Liver (tissue), 3 donors: ENCODE measurements around the gene PRAMEF12.

Experiments
- ATF3 ChIP-seq: IDR thresholded peaks from 2 replicates; pipeline ENCODE4 v1.6.1; 2016; ENCODE audit warnings: antibody characterized with exemption
- CTCF ChIP-seq: fragments of 150-350 bp; IDR thresholded peaks from 2 replicates; pipeline ENCODE4 v1.5.1; 2017; ENCODE audit warnings: improper control_type of control experiment, low read depth, low read length; ENCODE audit not compliant: missing input control
- FOXA1 ChIP-seq: IDR thresholded peaks from 2 replicates; pipeline ENCODE4 v1.6.1; 2016; ENCODE audit warnings: antibody characterized with exemption
- GABPA ChIP-seq, 2 donors: IDR thresholded peaks in 1 of 2; conservative IDR thresholded peaks in 1 of 2; 2 replicates each; pipeline ENCODE4 v1.6.1; 2016; ENCODE audit warnings: antibody characterized with exemption in 2 of 2, mild to moderate bottlenecking in 1 of 2, moderate library complexity in 1 of 2
- HNF4A ChIP-seq, 2 donors: conservative IDR thresholded peaks; 2 replicates each; pipeline ENCODE4 v1.6.1; 2016; ENCODE audit warnings: antibody characterized with exemption in 2 of 2, mild to moderate bottlenecking in 2 of 2
- HNF4G ChIP-seq: IDR thresholded peaks from 2 replicates; pipeline ENCODE4 v1.6.1; 2016; ENCODE audit warnings: antibody characterized with exemption
- JUND ChIP-seq, 2 donors: IDR thresholded peaks; 2 replicates each; pipeline ENCODE4 v1.6.1; 2016; ENCODE audit warnings: antibody characterized with exemption in 2 of 2
- MAX ChIP-seq: IDR thresholded peaks from 2 replicates; pipeline ENCODE4 v1.6.1; 2016; ENCODE audit warnings: antibody characterized with exemption
- REST ChIP-seq: IDR thresholded peaks from 2 replicates; pipeline ENCODE4 v1.6.1; 2016; ENCODE audit warnings: antibody characterized with exemption, mild to moderate bottlenecking
- SP1 ChIP-seq: IDR thresholded peaks from 2 replicates; pipeline ENCODE4 v1.6.1; 2018; ENCODE audit warnings: antibody characterized with exemption, mild to moderate bottlenecking
- TAF1 ChIP-seq: conservative IDR thresholded peaks from 2 replicates; pipeline ENCODE4 v1.6.1; 2016; ENCODE audit warnings: antibody characterized with exemption, mild to moderate bottlenecking
- YY1 ChIP-seq: IDR thresholded peaks from 2 replicates; pipeline ENCODE4 v1.6.1; 2016; ENCODE audit warnings: antibody characterized with exemption, mild to moderate bottlenecking
- donor health status: healthy.
- donor health status: healthy.

GRCh38 chr1:12748778-12749355 lies 24.7 kb upstream of the PRAMEF12 start:
- no peak for TF ChIP-seq CTCF
- no peak for TF ChIP-seq MAX
- TF ChIP-seq REST = no peak
- TF ChIP-seq HNF4A (conservative IDR thresholded peaks at IDR 0.05) = no peak
- TF ChIP-seq GABPA (IDR thresholded peaks at IDR 0.05 in 1 of 2, conservative IDR thresholded peaks at IDR 0.05 in 1 of 2) = no peak
- no peak for TF ChIP-seq ATF3
- no peak for TF ChIP-seq SP1
- TF ChIP-seq JUND (IDR thresholded peaks at IDR 0.05) = no peak
- TF ChIP-seq HNF4G = no peak
- TF ChIP-seq FOXA1 = no peak
- no peak for TF ChIP-seq YY1
- no peak for TF ChIP-seq TAF1
